HCT116 (cell line): Measurements from ENCODE around the gene SHISA8. TPM values are rescaled to one million over a fixed set of nuclear protein-coding genes. Genes with fewer than 3 reads are reported as not detected.

Experiments used
- ATAC-seq: fragments of 200-7000 bp; cut with Tn5 transposase; 2 replicates; pipeline ENCODE4 v1.9.1; 2020; ENCODE audit warnings: mild to moderate bottlenecking, moderate library complexity
- BruUV-seq: library from RNA; stranded (reverse); fragments of 400-500 nt; replicated peaks from 2 replicates; lab custom pipeline; 2021; lab: Mats Ljungman, UMichigan
- CTCF ChIA-PET: fragments of 300-600 bp; sonication (Branson Sonifier 250); formaldehyde crosslinking; loops from one replicate; lab custom pipeline; 2021; ENCODE audit warnings: antibody characterized with exemption; lab: Charles Lee
- POLR2A ChIA-PET: fragments of 300-600, 350-600 bp; sonication (Branson Sonifier 250); formaldehyde crosslinking; loops from one replicate; lab custom pipeline; 2021; ENCODE audit warnings: antibody characterized with exemption; lab: Charles Lee
- RAD21 ChIA-PET, 2 experiments: fragments of 300-600 bp; sonication (Branson Sonifier 250); formaldehyde crosslinking; loops; one replicate each; lab custom pipeline; 2023; ENCODE audit warnings: low total read pairs in 2 of 2; ENCODE audit not compliant: uncharacterized antibody in 2 of 2, unreplicated experiment in 2 of 2, low non-redundant PET in 1 of 2; lab: Charles Lee
- DNase-seq: peaks from one replicate; pipeline ENCODE4 v3.0.0-alpha.2; 2010; ENCODE audit warnings: low read depth, low spot score
- H2AFZ ChIP-seq: fragments of 200-600 bp; shearing (Covaris generic), sonication (generic); 2 replicates; pipeline ENCODE4 v1.6.1; 2017; ENCODE audit warnings: low read depth, mixed run types, mixed read lengths, antibody characterized with exemption, low read length; ENCODE audit not compliant: poor library complexity, severe bottlenecking
- H3K27ac ChIP-seq: 2 replicates; pipeline ENCODE4 v1.5.1; 2012; ENCODE audit warnings: low read depth, low read length
- H3K27me3 ChIP-seq: fragments of 200-600 bp; sonication (generic); 2 replicates; pipeline ENCODE4 v1.6.1; 2016; ENCODE audit warnings: mixed run types, low read length, mixed read lengths; ENCODE audit not compliant: insufficient read depth
- H3K36me3 ChIP-seq, 2 experiments: fragments of 200-500 bp in 1 of 2; fragments of 200-600 bp in 1 of 2; sonication (Bioruptor generic) in 1 of 2; sonication (generic) in 1 of 2; 2 replicates each; pipeline versions ENCODE4 v1.5.1 to v1.6.1; 2014 to 2016; ENCODE audit warnings: low read length in 2 of 2, inconsistent platforms in 1 of 2, mixed read lengths in 1 of 2, mixed run types in 1 of 2; ENCODE audit not compliant: insufficient read depth in 2 of 2, control insufficient read depth in 1 of 2
- H3K4me1 ChIP-seq, 2 experiments: fragments of 200-600 bp in 1 of 2; sonication (generic) in 1 of 2; 2 replicates each; pipeline versions ENCODE4 v1.5.1 to v1.6.1; 2012 to 2017; ENCODE audit warnings: low read length in 2 of 2, inconsistent platforms in 1 of 2, mild to moderate bottlenecking in 1 of 2, mixed read lengths in 1 of 2, mixed run types in 1 of 2, moderate library complexity in 1 of 2; ENCODE audit not compliant: insufficient read depth in 2 of 2, control insufficient read depth in 1 of 2
- H3K4me2 ChIP-seq: fragments of 200-600 bp; sonication (generic); 2 replicates; pipeline ENCODE4 v1.6.1; 2017; ENCODE audit warnings: mixed run types, low read length, mixed read lengths
- H3K4me3 ChIP-seq, 2 experiments: fragments of 200-600 bp in 1 of 2; sonication (generic) in 1 of 2; replicated peaks in 1 of 2; 2 replicates each; pipeline ENCODE4 v1.5.1; 2011 to 2016; ENCODE audit warnings: low read length in 2 of 2, control low read depth in 1 of 2, low read depth in 1 of 2, mild to moderate bottlenecking in 1 of 2, mixed read lengths in 1 of 2, mixed run types in 1 of 2
- H3K79me2 ChIP-seq: fragments of 200-600 bp; sonication (generic); 2 replicates; pipeline ENCODE4 v1.6.1; 2017; ENCODE audit warnings: mild to moderate bottlenecking, mixed run types, low read length, moderate library complexity, mixed read lengths; ENCODE audit not compliant: insufficient read depth
- H3K9ac ChIP-seq: fragments of 200-600 bp; sonication (generic); 2 replicates; pipeline ENCODE4 v1.6.1; 2016; ENCODE audit warnings: low read length, mixed read lengths
- H3K9me2 ChIP-seq: fragments of 200-600 bp; sonication (generic), shearing (Covaris generic); 2 replicates; pipeline ENCODE4 v1.6.1; 2017; ENCODE audit warnings: mixed run types, mild to moderate bottlenecking, moderate library complexity; ENCODE audit not compliant: insufficient read depth
- H3K9me3 ChIP-seq, 2 experiments: fragments of 200-500 bp in 1 of 2; fragments of 200-600 bp in 1 of 2; sonication (Bioruptor generic) in 1 of 2; sonication (generic) in 1 of 2; 2 replicates each; pipeline ENCODE4 v1.6.1; 2014 to 2017; ENCODE audit warnings: low read length in 2 of 2, mixed read lengths in 2 of 2, inconsistent platforms in 1 of 2, low read depth in 1 of 2, mild to moderate bottlenecking in 1 of 2, mixed run types in 1 of 2, moderate library complexity in 1 of 2; ENCODE audit not compliant: control insufficient read depth in 1 of 2, insufficient read depth in 1 of 2
- H4K20me1 ChIP-seq: fragments of 200-600 bp; sonication (generic), shearing (Covaris generic); 2 replicates; pipeline ENCODE4 v1.6.1; 2017; ENCODE audit warnings: mixed run types, mild to moderate bottlenecking, moderate library complexity; ENCODE audit not compliant: insufficient read depth
- ATF3 ChIP-seq: IDR thresholded peaks from 2 replicates; pipeline ENCODE4 v1.6.1; 2012
- CBX3 ChIP-seq: IDR thresholded peaks from 2 replicates; pipeline ENCODE4 v1.6.1; 2012; ENCODE audit warnings: low read depth
- CEBPB ChIP-seq: IDR thresholded peaks from 2 replicates; pipeline ENCODE4 v1.6.1; 2012; ENCODE audit warnings: low read depth
- CTCF ChIP-seq, 3 experiments: fragments of 200-600 bp in 1 of 3; sonication (generic) in 1 of 3; IDR thresholded peaks in 2 of 3; conservative IDR thresholded peaks in 1 of 3; 2 replicates each; pipeline ENCODE4 v1.5.1; 2012 to 2017; ENCODE audit warnings: low read depth in 2 of 3, low read length in 2 of 3, antibody characterized with exemption in 1 of 3, borderline replicate concordance in 1 of 3, control low read depth in 1 of 3, mild to moderate bottlenecking in 1 of 3, mixed read lengths in 1 of 3, mixed run types in 1 of 3, moderate library complexity in 1 of 3; ENCODE audit not compliant: insufficient read depth in 1 of 3
- EGR1 ChIP-seq: IDR thresholded peaks from 2 replicates; pipeline ENCODE4 v1.6.1; 2012; ENCODE audit warnings: low read depth
- EZH2 ChIP-seq: fragments of 200-600 bp; sonication (generic); IDR thresholded peaks from 2 replicates; pipeline ENCODE4 v1.6.1; 2017; ENCODE audit warnings: antibody characterized with exemption, mixed run types
- EZH2phosphoT487 ChIP-seq: fragments of 200-600 bp; IDR thresholded peaks from 2 replicates; pipeline ENCODE4 v1.6.1; 2018; ENCODE audit warnings: antibody characterized with exemption, borderline replicate concordance
- FOSL1 ChIP-seq: IDR thresholded peaks from 2 replicates; pipeline ENCODE4 v1.6.1; 2012; ENCODE audit warnings: low read depth
- JUND ChIP-seq: IDR thresholded peaks from 2 replicates; pipeline ENCODE4 v1.6.1; 2012
- MAX ChIP-seq: IDR thresholded peaks from 2 replicates; pipeline ENCODE4 v1.6.1; 2012
- POLR2A ChIP-seq: IDR thresholded peaks from 2 replicates; pipeline ENCODE4 v1.7.0; 2011; ENCODE audit warnings: borderline replicate concordance; ENCODE audit not compliant: insufficient read depth, insufficient read length; ENCODE audit errors: extremely low read depth
- POLR2AphosphoS5 ChIP-seq: IDR thresholded peaks from 2 replicates; pipeline ENCODE4 v1.6.1; 2011; ENCODE audit warnings: mild to moderate bottlenecking, low read depth, low read length, moderate library complexity
- REST ChIP-seq: IDR thresholded peaks from 2 replicates; pipeline ENCODE4 v1.6.1; 2012; ENCODE audit warnings: low read depth
- SIN3A ChIP-seq: IDR thresholded peaks from 2 replicates; pipeline ENCODE4 v1.6.1; 2012; ENCODE audit warnings: low read depth
- SRF ChIP-seq: IDR thresholded peaks from 2 replicates; pipeline ENCODE4 v1.6.1; 2012; ENCODE audit warnings: low read depth
- TCF7L2 ChIP-seq: IDR thresholded peaks from 2 replicates; pipeline ENCODE4 v1.7.0; 2011; ENCODE audit warnings: borderline replicate concordance, inconsistent platforms; ENCODE audit not compliant: insufficient read depth, insufficient read length; ENCODE audit errors: extremely low read depth
- YY1 ChIP-seq: IDR thresholded peaks from 2 replicates; pipeline ENCODE4 v1.6.1; 2011; ENCODE audit warnings: low read length, low read depth, moderate library complexity, mild to moderate bottlenecking; ENCODE audit not compliant: insufficient replicate concordance; ENCODE audit errors: extremely low read depth
- ZBTB33 ChIP-seq: IDR thresholded peaks from 2 replicates; pipeline ENCODE4 v1.6.1; 2011; ENCODE audit warnings: mild to moderate bottlenecking, low read length, moderate library complexity; ENCODE audit not compliant: insufficient replicate concordance; ENCODE audit errors: extremely low read depth
- ZFX ChIP-seq: fragments of 450-650 bp; IDR thresholded peaks from 2 replicates; pipeline ENCODE4 v1.6.1; 2017
- ZNF274 ChIP-seq: fragments of 200-500 bp; sonication (Bioruptor generic); IDR thresholded peaks from 2 replicates; pipeline ENCODE4 v1.6.1; 2014; ENCODE audit warnings: mild to moderate bottlenecking, low read depth, low read length, inconsistent platforms
- intact Hi-C: fragments of 100-400 bp; cut with micrococcal nuclease; formaldehyde crosslinking; loops from 2 replicates; pipeline ENCODE4 v1.10.0; 2022
- total RNA-seq: library from RNA; stranded (reverse); gene quantifications from one replicate; pipeline ENCODE4 v1.2.1, GENCODE V29; 2021; ENCODE audit not compliant: unreplicated experiment

SHISA8 gene
- total RNA-seq, 1 experiment from 2014 or later: 13.9 TPM

- intact Hi-C loops: no loop called here
- RAD21 ChIA-PET: no interaction called here
- no peak overlapping the region for H3K9ac ChIP-seq
- POLR2A ChIA-PET: no interaction called here
- no peak overlapping the region for H3K4me3 ChIP-seq
- H3K27ac ChIP-seq: no peak overlapping the region
- peaks cover 14% of the 10 kb centered on the region; the same call in 1 of the 2 replicates for H3K79me2 ChIP-seq
- TF ChIP-seq CEBPB: no peak
- TF ChIP-seq YY1: no peak
- no peak for TF ChIP-seq ZNF274
- TF ChIP-seq CTCF (IDR thresholded peaks at IDR 0.05 in 2 of 3, conservative IDR thresholded peaks at IDR 0.05 in 1 of 3; ENCODE audit: borderline replicate concordance in 1 of 3, insufficient read depth in 1 of 3, low read depth in 2 of 3, low read length in 2 of 3): no peak
- TF ChIP-seq ZBTB33: no peak
- TF ChIP-seq JUND: no peak
- no peak for TF ChIP-seq SIN3A
- no peak for TF ChIP-seq EZH2phosphoT487
- no peak for TF ChIP-seq ATF3
- TF ChIP-seq ZFX: no peak
- no peak for TF ChIP-seq EGR1
- TF ChIP-seq CBX3: no peak
- TF ChIP-seq POLR2A: no peak
- no peak for TF ChIP-seq FOSL1
- no peak for TF ChIP-seq POLR2AphosphoS5
- TF ChIP-seq SRF: no peak
- no peak for TF ChIP-seq EZH2
- TF ChIP-seq MAX: no peak
- TF ChIP-seq REST: no peak
- no peak for TF ChIP-seq TCF7L2
- H4K20me1 ChIP-seq: no peaks in the 10 kb centered on the region; the same call in 1 of the 2 replicates
- DNase-seq (no peak), ATAC-seq (no peak)
- no peaks in the 10 kb centered on the region for H3K4me1 ChIP-seq
- no peaks in the 10 kb centered on the region for H3K27me3 ChIP-seq
- H2AFZ ChIP-seq: no peak overlapping the region
- peaks cover 0 to 27% of the 10 kb centered on the region in 2 experiments; a peak in 3 of 4 replicates for H3K36me3 ChIP-seq
- CTCF ChIA-PET: interaction anchor here (1.2 kb wide), 1 partner anchor 238 kb away, joined by 5 read pairs; no protein-coding TSS in a partner anchor
- BruUV-seq: no TSS peak
- no peaks in the 10 kb centered on the region for H3K9me2 ChIP-seq
- no peaks in the 10 kb centered on the region for H3K9me3 ChIP-seq
- no peak overlapping the region for H3K4me2 ChIP-seq
These were observed 20.1 kb upstream of the SHISA8 start for GRCh38 chr22:41935015-41935351.
